Smooth muscle cell (in vitro differentiated cells): ENCODE measurements around the gene IQSEC1. TPM values are rescaled to one million over a fixed set of nuclear protein-coding genes. Genes with fewer than 3 reads are reported as not detected.

Source experiments
- DNase-seq: peaks from one replicate; lab custom pipeline; 2025; ENCODE audit not compliant: unreplicated experiment; lab: John Stamatoyannopoulos, UW
- H2AFZ ChIP-seq: fragments of 200-600 bp; sonication (generic); 2 replicates; pipeline ENCODE4 v1.6.0; 2016; ENCODE audit warnings: antibody characterized with exemption, low read depth, mild to moderate bottlenecking
- H3F3A ChIP-seq: fragments of 200-600 bp; sonication (generic); 2 replicates; pipeline ENCODE4 v1.6.0; 2017; ENCODE audit warnings: antibody characterized with exemption, low read depth
- H3K27ac ChIP-seq: fragments of 200-600 bp; sonication (generic); 2 replicates; pipeline ENCODE4 v1.5.1; 2016; ENCODE audit warnings: low read depth, mild to moderate bottlenecking
- H3K27me3 ChIP-seq: fragments of 200-600 bp; sonication (generic); 2 replicates; pipeline ENCODE4 v1.6.1; 2016; ENCODE audit warnings: low read depth, mild to moderate bottlenecking
- H3K36me3 ChIP-seq: fragments of 200-600 bp; sonication (generic); 2 replicates; pipeline ENCODE4 v1.5.1; 2016; ENCODE audit warnings: low read depth
- H3K4me1 ChIP-seq: fragments of 200-600 bp; sonication (generic); 2 replicates; pipeline ENCODE4 v1.5.1; 2016; ENCODE audit warnings: low read depth
- H3K4me2 ChIP-seq: fragments of 200-600 bp; sonication (generic); 2 replicates; pipeline ENCODE4 v1.6.0; 2016; ENCODE audit warnings: mild to moderate bottlenecking
- H3K4me3 ChIP-seq: fragments of 200-600 bp; sonication (generic); 2 replicates; pipeline ENCODE4 v1.5.1; 2016; ENCODE audit warnings: mild to moderate bottlenecking
- H3K79me2 ChIP-seq: fragments of 200-600 bp; sonication (generic); 2 replicates; pipeline ENCODE4 v1.6.0; 2016; ENCODE audit warnings: low read depth, mild to moderate bottlenecking
- H3K9ac ChIP-seq: fragments of 200-600 bp; sonication (generic); 2 replicates; pipeline ENCODE4 v1.6.0; 2016; ENCODE audit warnings: low read depth
- H3K9me3 ChIP-seq: fragments of 200-600 bp; sonication (generic); replicated peaks from 2 replicates; pipeline ENCODE4 v1.5.1; 2016; ENCODE audit warnings: low read depth
- H4K20me1 ChIP-seq: fragments of 200-600 bp; sonication (generic); 2 replicates; pipeline ENCODE4 v1.6.0; 2016; ENCODE audit warnings: low read depth
- CTCF ChIP-seq: fragments of 200-600 bp; sonication (generic); IDR thresholded peaks from 2 replicates; pipeline ENCODE4 v1.5.1; 2017; ENCODE audit warnings: borderline replicate concordance, mild to moderate bottlenecking, antibody characterized with exemption; ENCODE audit not compliant: insufficient read depth, poor library complexity, severe bottlenecking
- WGBS: methylation state at CpG from one replicate; pipeline ENCODE4 v1.1.7; 2016; ENCODE audit warnings: low lambda C conversion rate; 5-methylcytosine and 5-hydroxymethylcytosine counted together
- polyA plus RNA-seq: library from polyadenylated mRNA; unstranded; fragments of >200 nt; fragmentation: Nextera tagmentation; extraction: Ambion mirVana; gene quantifications from 2 replicates; pipeline ENCODE4 v1.2.1, GENCODE V29; 2016
- total RNA-seq: library from RNA; depleted of rRNA; stranded (reverse); fragments of >200 nt; gene quantifications from 2 replicates; pipeline ENCODE4 v1.2.3, GENCODE V29; 2014

Gene IQSEC1
- total and polyA plus RNA-seq, 2 experiments from 2014 or later = 18.9 to 19.8 TPM

- no peak overlapping the region for H3K9ac ChIP-seq
- no peaks in the 10 kb centered on the region for H3K79me2 ChIP-seq
- no peak overlapping the region for H3K27ac ChIP-seq
- peaks cover 4% of the 10 kb centered on the region for H3K4me1 ChIP-seq
- H3K4me3 ChIP-seq = no peak overlapping the region
- WGBS = 95% methylated on average over 10 of the region's 10 CpGs
- DNase-seq = no peak
- no peak overlapping the region for H2AFZ ChIP-seq
- no peaks in the 10 kb centered on the region for H3F3A ChIP-seq
- H4K20me1 ChIP-seq = peaks cover 62% of the 10 kb centered on the region
- TF ChIP-seq CTCF = no peak
- no peaks in the 10 kb centered on the region for H3K27me3 ChIP-seq
- no peaks in the 10 kb centered on the region for H3K36me3 ChIP-seq
- H3K4me2 ChIP-seq = no peak overlapping the region
- H3K9me3 ChIP-seq = no peaks in the 10 kb centered on the region
These were observed 134.1 kb downstream of the IQSEC1 start for GRCh38 chr3:12939137-12939536.

DNA sequence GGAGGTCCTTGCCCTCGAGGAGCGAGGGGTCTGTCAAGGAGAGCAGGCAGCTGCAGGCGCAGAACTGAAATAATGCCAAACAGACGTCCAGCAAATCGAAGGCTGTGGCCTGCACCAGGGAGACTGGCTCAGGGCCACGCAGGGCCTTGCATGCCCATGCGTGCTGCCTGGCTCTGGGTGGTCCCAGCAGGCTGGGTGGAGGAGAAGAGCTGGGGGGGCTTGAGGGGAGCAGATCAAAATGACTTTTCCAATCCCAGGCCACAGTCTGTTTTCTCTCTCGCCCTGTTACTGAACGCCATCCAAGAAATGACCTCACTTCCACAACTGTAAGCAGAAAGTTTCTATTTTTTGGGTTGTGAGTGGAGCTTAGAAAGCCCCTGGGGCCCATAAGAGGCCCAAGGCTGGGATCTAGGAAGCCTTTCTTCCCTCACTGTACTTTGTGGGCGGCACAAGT is 134.9 kb downstream of the IQSEC1 start:
- H3K4me3 ChIP-seq = no peak overlapping the region
- no peak overlapping the region for H3K4me2 ChIP-seq
- no peaks in the 10 kb centered on the region for H3K79me2 ChIP-seq
- H2AFZ ChIP-seq = no peak overlapping the region
- 87% methylated on average over 10 of the region's 10 CpGs for WGBS
- H3K36me3 ChIP-seq = no peaks in the 10 kb centered on the region
- H3K27ac ChIP-seq = no peak overlapping the region
- H3K9ac ChIP-seq = no peak overlapping the region
- H3F3A ChIP-seq = no peaks in the 10 kb centered on the region
- peaks cover 62% of the 10 kb centered on the region for H4K20me1 ChIP-seq
- TF ChIP-seq CTCF = no peak
- DNase-seq = no peak
- no peaks in the 10 kb centered on the region for H3K4me1 ChIP-seq
- no peaks in the 10 kb centered on the region for H3K27me3 ChIP-seq
- no peaks in the 10 kb centered on the region for H3K9me3 ChIP-seq

DNA sequence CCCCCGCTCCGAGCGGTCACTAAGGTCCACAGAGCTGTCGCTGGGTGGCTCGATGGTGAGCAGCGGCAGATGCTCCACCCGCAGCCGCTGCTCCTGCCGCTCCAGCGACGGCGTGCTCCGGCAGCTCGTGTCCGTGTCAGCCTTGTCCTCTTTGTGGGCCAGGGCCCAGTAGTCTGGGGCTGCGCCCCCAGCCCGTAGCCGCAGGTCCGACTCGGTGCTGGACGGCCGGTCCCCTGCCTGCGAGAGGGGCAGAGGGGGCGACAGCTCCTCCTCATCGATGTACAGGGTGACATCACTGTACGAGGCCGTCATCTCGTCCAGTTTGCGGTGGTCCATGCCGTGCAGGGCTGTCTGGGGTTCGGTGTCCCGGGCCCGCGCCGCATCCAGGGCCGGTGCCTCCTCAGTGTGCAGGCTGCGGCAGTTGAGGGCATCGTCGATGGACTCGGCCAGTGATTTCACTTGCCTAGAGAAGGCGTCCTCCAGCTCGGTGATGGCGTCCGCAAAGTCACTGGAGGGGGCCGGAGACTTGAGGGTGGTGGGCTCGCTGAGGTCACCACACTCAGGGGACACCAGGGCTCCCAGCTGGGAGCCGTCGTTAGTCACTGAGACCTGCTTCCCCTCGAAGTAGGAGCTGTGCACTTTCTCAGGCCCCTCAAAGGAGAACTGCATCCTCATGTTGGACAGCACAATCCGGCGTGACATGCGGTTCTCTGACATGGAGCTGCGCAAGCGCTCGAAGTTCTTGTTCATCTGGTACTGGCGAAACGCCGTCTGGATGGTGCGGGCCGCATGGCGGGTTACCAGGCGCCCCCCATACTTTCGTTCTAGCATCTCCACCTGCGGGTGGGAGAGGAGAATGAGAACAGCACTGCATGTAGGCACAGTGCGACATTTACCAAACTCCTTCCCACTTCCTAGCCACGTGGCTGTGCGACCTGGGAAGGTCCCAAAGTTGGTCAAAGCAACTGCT is 137.1 kb downstream of the IQSEC1 start:
- H3K36me3 ChIP-seq = no peaks in the 10 kb centered on the region
- no peaks in the 10 kb centered on the region for H3K27me3 ChIP-seq
- H3K4me3 ChIP-seq = no peak overlapping the region
- DNase-seq = no peak
- no peaks in the 10 kb centered on the region for H3F3A ChIP-seq
- no peak overlapping the region for H2AFZ ChIP-seq
- H3K9ac ChIP-seq = no peak overlapping the region
- no peaks in the 10 kb centered on the region for H3K9me3 ChIP-seq
- H3K4me1 ChIP-seq = no peaks in the 10 kb centered on the region
- H3K4me2 ChIP-seq = no peak overlapping the region
- no peaks in the 10 kb centered on the region for H3K79me2 ChIP-seq
- no peak overlapping the region for H3K27ac ChIP-seq
- TF ChIP-seq CTCF = no peak
- 98% methylated on average over 64 of the region's 67 CpGs for WGBS
- H4K20me1 ChIP-seq = peaks cover 65% of the 10 kb centered on the region
